Forelimb muscle (tissue), 1 donor: ENCODE measurements around the gene RD3L. TPM values are rescaled to one million over a fixed set of nuclear protein-coding genes. Genes with fewer than 3 reads are reported as not detected.

Experiments used
- DNase-seq: peaks from one replicate; pipeline ENCODE4 v3.0.0-alpha.2; 2013; ENCODE audit warnings: low read depth
- polyA plus RNA-seq: library from polyadenylated mRNA; unstranded; fragments of 120-200 nt; gene quantifications from one replicate; pipeline ENCODE4 v1.2.1, GENCODE V29; 2013; ENCODE audit not compliant: insufficient read length

The RD3L gene
- polyA plus RNA-seq, 1 donor, result not detected

DNA sequence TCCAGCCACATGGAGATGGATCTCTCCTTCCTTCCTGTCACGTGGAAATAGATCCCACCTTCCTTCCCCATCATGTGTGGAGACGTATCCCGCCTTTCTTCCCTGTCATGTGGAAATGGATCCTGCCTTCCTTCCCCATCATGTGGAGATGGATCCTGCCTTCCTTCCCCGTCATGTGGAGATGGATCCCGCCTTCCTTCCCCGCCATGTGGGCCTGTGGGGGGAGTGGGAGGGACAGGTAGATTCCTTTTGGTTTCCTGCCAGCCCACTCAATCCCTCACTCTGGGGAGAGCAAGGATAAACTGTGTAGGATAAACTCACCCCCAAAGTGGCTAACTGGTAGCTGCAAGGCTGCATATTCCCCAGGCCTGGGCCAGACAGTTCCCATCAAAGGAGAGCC is 45.8 kb downstream of the RD3L start:
- no peak for DNase-seq

DNA sequence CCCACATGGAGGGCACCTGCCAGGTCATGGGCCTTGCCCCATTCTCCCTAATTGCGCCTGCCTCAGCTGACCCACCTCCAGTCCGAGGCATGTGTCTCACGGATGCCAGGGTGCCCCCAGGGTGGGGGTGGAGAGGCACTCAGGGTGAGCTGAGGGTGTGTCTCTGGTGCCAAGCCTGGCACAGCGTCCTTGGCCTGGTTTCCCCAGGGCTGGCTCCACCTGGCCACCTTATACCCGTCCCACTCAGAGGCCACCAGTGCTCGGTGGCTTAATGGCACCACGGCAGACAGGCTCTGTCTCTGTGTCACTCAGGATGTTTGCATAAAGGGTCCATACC is 47.6 kb downstream of the RD3L start:
- no peak for DNase-seq

DNA sequence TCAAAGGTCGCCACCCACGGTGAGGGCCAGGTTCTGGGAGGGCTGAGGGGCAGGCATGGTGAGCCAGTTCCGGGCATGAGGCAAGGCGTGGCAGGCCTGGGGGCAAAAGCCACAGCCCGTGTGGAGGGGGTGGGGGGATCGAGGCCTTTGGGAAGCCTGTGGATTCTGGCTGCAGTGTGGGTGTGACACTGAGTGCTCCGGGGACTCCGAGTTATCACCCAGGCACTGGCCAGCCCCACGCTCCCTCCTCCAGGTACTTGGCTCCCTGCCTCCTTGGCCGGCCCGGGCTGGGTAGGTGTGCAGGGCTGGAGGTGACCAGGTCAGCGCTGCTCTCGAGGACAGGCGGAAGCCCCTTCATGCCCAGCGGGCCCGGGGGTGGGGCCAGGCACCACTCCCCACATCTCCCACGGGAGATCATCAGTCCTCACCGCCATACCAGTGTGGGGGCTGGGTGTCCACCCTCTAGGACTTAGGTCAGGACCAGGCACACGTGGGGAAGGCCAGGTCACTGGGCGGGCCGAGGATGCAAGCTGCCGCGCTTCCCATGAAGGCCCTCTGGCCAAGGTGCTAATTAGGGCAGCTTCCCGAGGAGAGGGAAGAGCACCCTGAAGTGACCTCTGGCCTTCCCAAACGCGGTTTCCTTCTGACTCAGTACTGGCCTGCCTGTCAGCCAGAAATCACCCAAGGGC is 48.2 kb downstream of the RD3L start:
- DNase-seq, result no peak

DNA sequence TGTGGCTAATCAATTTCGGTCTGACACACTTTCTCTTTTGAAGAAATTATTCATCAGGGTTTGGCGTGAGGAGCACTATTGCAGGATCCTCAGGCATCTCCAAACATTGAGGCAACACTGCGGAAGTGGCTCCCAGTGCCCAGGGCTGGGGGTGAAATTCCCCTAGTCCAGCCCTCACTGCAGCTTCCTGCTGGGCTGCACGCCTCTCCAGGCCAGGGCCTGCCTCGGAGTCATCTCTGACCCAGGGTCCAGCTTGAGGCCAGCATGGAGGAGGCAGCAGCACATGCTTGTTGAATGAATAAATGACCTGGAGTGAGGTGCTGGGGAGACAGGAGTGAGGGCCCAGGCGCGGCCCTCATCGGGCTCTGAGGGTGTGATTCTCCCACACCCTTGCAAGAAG is 50.1 kb downstream of the RD3L start:
- DNase-seq, result no peak

DNA sequence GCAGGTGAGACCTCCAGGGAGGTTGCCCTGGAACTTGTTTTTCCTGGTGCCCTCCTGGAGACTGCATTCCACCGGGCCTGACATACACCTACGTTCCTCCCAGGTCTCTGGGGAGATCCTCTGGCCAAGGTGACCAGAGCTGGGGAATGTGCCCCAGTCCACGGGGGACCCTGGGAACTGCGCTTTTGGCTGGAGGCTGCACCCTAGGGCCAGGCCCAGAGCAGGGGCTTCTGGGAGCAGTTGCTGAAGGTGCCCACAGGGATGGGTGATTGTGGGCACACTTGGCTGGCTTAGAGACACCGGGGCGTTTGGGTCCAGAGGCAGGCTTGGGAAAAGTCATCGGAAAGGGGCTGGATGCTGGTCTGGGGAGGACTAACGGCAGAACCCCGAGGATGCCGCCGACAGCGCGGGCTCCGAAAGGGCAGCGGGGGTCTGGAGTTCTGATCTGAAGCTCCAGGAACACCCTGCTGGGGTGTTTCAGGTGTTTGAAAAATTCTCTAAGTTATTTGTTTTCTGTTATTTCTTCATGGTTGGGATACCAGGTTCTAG is 50.6 kb downstream of the RD3L start:
- DNase-seq, result no peak

DNA sequence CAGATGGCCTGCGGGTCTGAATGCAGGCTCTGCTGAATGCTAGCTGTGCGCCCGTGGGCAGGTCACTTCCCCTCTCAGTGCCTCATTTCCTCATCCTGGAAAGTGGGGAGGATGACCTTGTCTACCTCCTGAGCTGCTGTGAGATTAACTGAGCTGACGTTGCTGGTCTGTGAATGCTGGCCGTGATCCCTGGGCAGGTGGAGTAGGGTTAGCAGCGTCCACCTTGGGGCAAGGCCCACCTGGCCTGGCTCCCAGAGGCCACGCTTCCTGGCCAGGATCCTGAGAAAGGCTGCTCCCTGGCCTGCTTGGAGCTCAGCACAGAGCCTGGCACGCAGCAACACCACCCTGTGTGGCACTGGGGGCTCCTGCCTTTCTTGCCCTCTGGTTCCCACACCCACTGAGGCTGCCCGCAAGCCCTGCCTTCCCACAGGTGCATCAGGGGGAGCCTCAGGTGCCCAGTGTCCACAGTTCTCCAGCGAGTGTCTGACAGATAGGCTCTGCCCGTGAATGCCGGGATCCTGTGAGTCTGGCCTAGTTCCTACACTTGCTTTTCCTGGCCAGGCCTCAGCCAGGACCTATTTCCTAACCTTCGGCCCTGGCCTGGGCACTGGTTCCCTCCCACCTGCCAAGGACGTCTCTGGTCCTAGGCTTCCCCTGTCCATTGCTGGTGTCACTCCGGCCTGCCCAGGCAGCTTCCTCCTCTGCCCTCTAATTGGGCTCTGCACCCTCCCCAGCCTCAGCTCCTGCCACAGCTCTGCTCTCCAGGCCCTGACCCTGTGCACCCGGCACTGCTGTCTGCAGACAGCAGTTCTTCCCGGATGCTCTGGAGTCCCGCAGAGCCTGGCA is 51.3 kb downstream of the RD3L start:
- DNase-seq, result no peak

Other genes with a start within 250 kb of the RD3L start
- gene XRCC3, start 227.1 kb downstream of the RD3L start, polyA plus RNA-seq, result 10.2 TPM
- gene ZFYVE21, start 226.7 kb downstream of the RD3L start, polyA plus RNA-seq, result 42.2 TPM
- gene PPP1R13B, start 95.0 kb downstream of the RD3L start, polyA plus RNA-seq, result 7.7 TPM
- gene TDRD9, start 14.1 kb downstream of the RD3L start, polyA plus RNA-seq, result 0.62 TPM
- gene ASPG, start 143.2 kb upstream of the RD3L start, polyA plus RNA-seq, result 2.5 TPM
- 7.2 TPM for gene KIF26A, start 196.1 kb upstream of the RD3L start, polyA plus RNA-seq